Keratinocyte (primary cell): ENCODE measurements around the gene DMC1. TPM values are rescaled to one million over a fixed set of nuclear protein-coding genes. Genes with fewer than 3 reads are reported as not detected.

Experiments
- DNase-seq: peaks from one replicate; pipeline ENCODE4 v3.0.0-alpha.2; 2011; ENCODE audit warnings: low read depth, missing footprints, low spot score
- FAIRE-seq: peaks from 2 replicates; lab custom pipeline; 2011; peaks lifted over from hg19 to GRCh38; lab: Jason Lieb, UNC
- H2AFZ ChIP-seq: 2 replicates; pipeline ENCODE4 v1.6.0; 2012; ENCODE audit warnings: low read length, control low read depth, inconsistent platforms; ENCODE audit not compliant: control insufficient read depth
- H3K27ac ChIP-seq: 2 replicates; pipeline ENCODE4 v1.5.1; 2011; ENCODE audit warnings: low read length; ENCODE audit not compliant: control insufficient read depth, insufficient read depth
- H3K27me3 ChIP-seq: 3 replicates; pipeline ENCODE4 v1.6.0; 2011; ENCODE audit warnings: low read length; ENCODE audit not compliant: control insufficient read depth, insufficient read depth; ENCODE audit errors: extremely low read depth
- H3K36me3 ChIP-seq, 2 experiments: 2 replicates in 1 of 2; 3 replicates in 1 of 2; pipeline ENCODE4 v1.5.1; 2011; ENCODE audit warnings: low read length in 2 of 2, mild to moderate bottlenecking in 1 of 2; ENCODE audit not compliant: control insufficient read depth in 2 of 2, insufficient read depth in 2 of 2; ENCODE audit errors: extremely low read depth in 1 of 2
- H3K4me1 ChIP-seq: 3 replicates; pipeline ENCODE4 v1.5.1; 2011; ENCODE audit warnings: low read length; ENCODE audit not compliant: control insufficient read depth, insufficient read depth; ENCODE audit errors: extremely low read depth
- H3K4me2 ChIP-seq: 3 replicates; pipeline ENCODE4 v1.6.0; 2011; ENCODE audit warnings: low read depth, low read length; ENCODE audit not compliant: control insufficient read depth, insufficient read depth; ENCODE audit errors: extremely low read depth
- H3K4me3 ChIP-seq, 3 experiments: fragments of 200-600 bp in 1 of 3; sonication (generic) in 1 of 3; 2 replicates in 2 of 3; 3 replicates in 1 of 3; pipeline ENCODE4 v1.5.1; 2011 to 2016; ENCODE audit warnings: low read length in 3 of 3, mild to moderate bottlenecking in 3 of 3, control low read depth in 2 of 3, inconsistent platforms in 1 of 3, low read depth in 1 of 3, mixed read lengths in 1 of 3, mixed run types in 1 of 3, moderate library complexity in 1 of 3; ENCODE audit not compliant: control insufficient read depth in 2 of 3, insufficient read depth in 2 of 3; ENCODE audit errors: extremely low read depth in 1 of 3
- H3K79me2 ChIP-seq: 2 replicates; pipeline ENCODE4 v1.6.0; 2012; ENCODE audit warnings: low read length; ENCODE audit not compliant: control insufficient read depth, insufficient read depth
- H3K9ac ChIP-seq: 3 replicates; pipeline ENCODE4 v1.6.0; 2011; ENCODE audit warnings: low read length; ENCODE audit not compliant: control insufficient read depth, insufficient read depth; ENCODE audit errors: extremely low read depth
- H3K9me1 ChIP-seq: 3 replicates; pipeline ENCODE4 v1.6.0; 2011; ENCODE audit warnings: low read length; ENCODE audit not compliant: control insufficient read depth, insufficient read depth; ENCODE audit errors: extremely low read depth
- H3K9me3 ChIP-seq: 2 replicates; pipeline ENCODE4 v1.5.1; 2012; ENCODE audit warnings: low read depth, low read length; ENCODE audit not compliant: control insufficient read depth
- H4K20me1 ChIP-seq: 3 replicates; pipeline ENCODE4 v1.6.0; 2011; ENCODE audit warnings: low read length; ENCODE audit not compliant: control insufficient read depth, insufficient read depth; ENCODE audit errors: extremely low read depth
- EZH2 ChIP-seq: IDR thresholded peaks from one replicate; pipeline ENCODE4 v1.6.1; 2012; ENCODE audit warnings: inconsistent platforms, mild to moderate bottlenecking, low read length, moderate library complexity
- dilution Hi-C: fragments of 300-500 bp; cut with MboI; formaldehyde crosslinking; loops from one replicate; pipeline ENCODE4 v1.7.0; 2020; ENCODE audit warnings: low sequenced_read_pairs; ENCODE audit not compliant: extremely low pct_ligation_motif_present
- polyA plus RNA-seq, 5 experiments: library from polyadenylated mRNA; depleted of rRNA in 3 of 5; stranded (reverse) in 3 of 5; stranded (forward) in 1 of 5; unstranded in 1 of 5; fragments of >200 nt; gene quantifications; 1 replicate in 1 of 5; 2 replicates in 3 of 5; 3 replicates in 1 of 5; pipeline versions ENCODE4 v1.2.1 to v1.2.3, GENCODE V29; 2011 to 2012; ENCODE audit warnings: missing spikeins in 2 of 5, low read depth in 1 of 5, low replicate concordance in 1 of 5
- TF ChIP-seq, protein P1 (sequence below), 3 experiments: IDR thresholded peaks in 1 of 3; conservative IDR thresholded peaks in 1 of 3; optimal IDR thresholded peaks in 1 of 3; 2 replicates in 2 of 3; 3 replicates in 1 of 3; pipeline versions ENCODE3 to v1.5.1; 2011; ENCODE audit warnings: low read length in 3 of 3, mild to moderate bottlenecking in 3 of 3, moderate library complexity in 2 of 3, control low read depth in 1 of 3, inconsistent platforms in 1 of 3; ENCODE audit not compliant: insufficient read depth in 2 of 3; ENCODE audit errors: extremely low read depth in 1 of 3

The DMC1 gene
- polyA plus RNA-seq, 1 donor (not counting 4 experiments of a cell fraction or from before 2014, with no cell fraction given) = 0.30 TPM

GRCh38 chr22:38611559-38611958, 41.6 kb upstream of the DMC1 start:
- Histone ChIP-seq H3K4me3 (no peak overlapping the region), H3K27me3 (no peaks in the 10 kb centered on the region), H3K9me3 (no peaks in the 10 kb centered on the region), H3K9ac (no peak overlapping the region), H2AFZ (no peak overlapping the region), H3K79me2 (no peaks in the 10 kb centered on the region), H4K20me1 (no peaks in the 10 kb centered on the region), H3K27ac (no peak overlapping the region), H3K9me1 (no peaks in the 10 kb centered on the region), H3K36me3 (no peaks in the 10 kb centered on the region), H3K4me2 (no peak overlapping the region), H3K4me1 (peaks cover 3% of the 10 kb centered on the region)
- FAIRE-seq = no peak
- no peak for DNase-seq
- dilution Hi-C loops = no loop called here
- TF ChIP-seq, protein P1, sequence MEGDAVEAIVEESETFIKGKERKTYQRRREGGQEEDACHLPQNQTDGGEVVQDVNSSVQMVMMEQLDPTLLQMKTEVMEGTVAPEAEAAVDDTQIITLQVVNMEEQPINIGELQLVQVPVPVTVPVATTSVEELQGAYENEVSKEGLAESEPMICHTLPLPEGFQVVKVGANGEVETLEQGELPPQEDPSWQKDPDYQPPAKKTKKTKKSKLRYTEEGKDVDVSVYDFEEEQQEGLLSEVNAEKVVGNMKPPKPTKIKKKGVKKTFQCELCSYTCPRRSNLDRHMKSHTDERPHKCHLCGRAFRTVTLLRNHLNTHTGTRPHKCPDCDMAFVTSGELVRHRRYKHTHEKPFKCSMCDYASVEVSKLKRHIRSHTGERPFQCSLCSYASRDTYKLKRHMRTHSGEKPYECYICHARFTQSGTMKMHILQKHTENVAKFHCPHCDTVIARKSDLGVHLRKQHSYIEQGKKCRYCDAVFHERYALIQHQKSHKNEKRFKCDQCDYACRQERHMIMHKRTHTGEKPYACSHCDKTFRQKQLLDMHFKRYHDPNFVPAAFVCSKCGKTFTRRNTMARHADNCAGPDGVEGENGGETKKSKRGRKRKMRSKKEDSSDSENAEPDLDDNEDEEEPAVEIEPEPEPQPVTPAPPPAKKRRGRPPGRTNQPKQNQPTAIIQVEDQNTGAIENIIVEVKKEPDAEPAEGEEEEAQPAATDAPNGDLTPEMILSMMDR (optimal IDR thresholded peaks at IDR 0.05 in 1 of 3, IDR thresholded peaks at IDR 0.05 in 1 of 3, conservative IDR thresholded peaks at IDR 0.05 in 1 of 3; ENCODE audit: extremely low read depth in 1 of 3, insufficient read depth in 2 of 3, low read length in 3 of 3) = no peak
- no peak for TF ChIP-seq EZH2

GRCh38 chr22:38610234-38610633, 40.3 kb upstream of the DMC1 start:
- FAIRE-seq (no peak), DNase-seq (no peak)
- Histone ChIP-seq H3K9ac (no peak overlapping the region), H3K4me1 (peaks cover 7% of the 10 kb centered on the region), H2AFZ (no peak overlapping the region), H3K9me3 (no peaks in the 10 kb centered on the region), H3K36me3 (no peaks in the 10 kb centered on the region), H3K4me2 (no peak overlapping the region), H4K20me1 (no peaks in the 10 kb centered on the region), H3K27me3 (no peaks in the 10 kb centered on the region), H3K4me3 (no peak overlapping the region), H3K79me2 (no peaks in the 10 kb centered on the region), H3K27ac (no peak overlapping the region), H3K9me1 (no peaks in the 10 kb centered on the region)
- dilution Hi-C loops = no loop called here
- TF ChIP-seq, protein P1 (optimal IDR thresholded peaks at IDR 0.05 in 1 of 3, IDR thresholded peaks at IDR 0.05 in 1 of 3, conservative IDR thresholded peaks at IDR 0.05 in 1 of 3; ENCODE audit: extremely low read depth in 1 of 3, insufficient read depth in 2 of 3, low read length in 3 of 3) = no peak
- TF ChIP-seq EZH2 = no peak
